ENCODE data around the gene TADA2B. TPM values are rescaled to one million over a fixed set of nuclear protein-coding genes. Genes with fewer than 3 reads are reported as not detected.

The TADA2B gene
- total RNA-seq, 4 donors from 2014 or later, result 11.7 to 30.0 (median 13.1) TPM

DNA sequence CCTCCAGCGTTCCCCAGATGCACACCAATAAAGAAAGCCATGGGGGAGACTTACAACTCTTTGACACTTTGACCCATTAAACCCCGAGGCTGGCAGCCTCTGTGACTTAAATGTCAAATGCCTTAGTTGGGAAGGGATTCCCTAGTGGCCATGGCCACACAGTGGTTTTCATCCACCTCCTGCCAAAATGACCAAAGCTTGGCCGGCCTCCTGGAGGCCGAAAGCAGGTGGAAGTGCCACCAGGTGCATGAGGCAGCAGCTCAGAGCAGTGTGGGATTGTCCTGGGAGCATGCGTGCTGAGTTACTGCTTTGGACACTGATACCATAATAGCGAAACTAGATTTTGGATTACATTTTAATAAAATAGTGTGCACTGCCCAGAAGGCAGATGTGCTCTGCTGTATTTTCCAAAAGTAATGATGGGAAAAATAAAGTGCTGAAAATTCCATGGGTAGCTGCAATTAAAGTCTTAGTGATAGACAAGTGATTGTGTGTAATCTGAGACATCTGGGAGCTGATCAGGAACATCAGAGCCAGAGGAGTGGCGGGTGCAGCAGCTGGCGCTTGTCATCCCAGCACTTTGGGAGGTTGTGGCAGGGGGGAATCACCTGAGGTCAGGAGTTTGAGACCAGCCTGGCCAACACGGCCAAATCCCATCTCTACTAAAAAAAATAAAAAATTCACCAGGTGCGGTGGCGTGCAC is 39.8 kb upstream of the TADA2B start:
- no peak for TF ChIP-seq CTCF (IDR thresholded peaks at IDR 0.05; ENCODE audit: low read depth)

DNA sequence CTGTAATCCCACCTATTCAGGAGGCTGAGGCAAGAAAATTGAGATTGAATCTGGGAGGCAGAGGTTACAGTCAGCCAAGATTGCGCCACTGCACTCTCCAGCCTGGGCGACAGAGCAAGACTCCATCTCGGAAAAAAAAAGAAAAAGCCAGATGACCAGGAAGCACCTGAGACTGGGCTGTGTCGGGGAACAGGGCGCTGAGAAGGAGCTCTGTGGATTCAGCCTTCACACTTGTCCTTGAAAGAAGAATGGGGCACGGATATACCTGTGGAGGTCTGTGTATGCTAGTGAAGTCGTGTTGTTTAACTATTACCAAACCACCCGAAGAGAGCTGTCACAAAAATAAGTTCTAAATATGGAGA is 39.3 kb upstream of the TADA2B start:
- no peak for TF ChIP-seq CTCF (IDR thresholded peaks at IDR 0.05; ENCODE audit: low read depth)

GRCh38 chr4:7004331-7004730 is 38.8 kb upstream of the TADA2B start:
- TF ChIP-seq CTCF (IDR thresholded peaks at IDR 0.05; ENCODE audit: low read depth), result no peak

GRCh38 chr4:7005571-7005970 is 37.6 kb upstream of the TADA2B start:
- TF ChIP-seq CTCF (IDR thresholded peaks at IDR 0.05; ENCODE audit: low read depth), result no peak

- TF ChIP-seq CTCF (IDR thresholded peaks at IDR 0.05; ENCODE audit: low read depth), result no peak
Measured at GRCh38 chr4:7006411-7006810, 36.8 kb upstream of the TADA2B start.

- no peak for TF ChIP-seq CTCF (IDR thresholded peaks at IDR 0.05; ENCODE audit: low read depth)
Measured at GRCh38 chr4:7007142-7007907, 35.8 kb upstream of the TADA2B start.

DNA sequence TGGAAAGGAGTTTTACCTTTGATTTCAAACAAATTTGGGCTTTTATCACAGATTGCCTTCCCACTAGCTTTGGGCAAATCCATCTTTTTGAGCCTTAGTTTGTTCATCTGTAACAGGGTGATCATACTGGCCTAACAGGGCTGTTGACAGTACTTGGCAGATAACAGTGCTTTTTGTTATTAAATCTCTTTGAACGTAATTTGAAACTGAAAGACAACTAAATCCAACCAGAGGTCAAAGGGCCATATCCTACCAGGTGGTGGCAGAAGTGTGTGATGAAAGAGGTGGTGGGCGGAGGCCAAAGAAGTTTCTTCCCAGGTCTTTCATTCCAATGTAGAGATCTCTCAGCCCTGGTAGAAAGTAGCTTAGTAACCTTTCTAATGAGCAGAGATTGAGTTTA is 35.2 kb upstream of the TADA2B start:
- TF ChIP-seq CTCF (IDR thresholded peaks at IDR 0.05; ENCODE audit: low read depth), result no peak
